ENCODE data around the gene PGAM5.

The PGAM5 gene
- total RNA-seq = 27.4 to 30.6 reads per million in 2 donors

DNA sequence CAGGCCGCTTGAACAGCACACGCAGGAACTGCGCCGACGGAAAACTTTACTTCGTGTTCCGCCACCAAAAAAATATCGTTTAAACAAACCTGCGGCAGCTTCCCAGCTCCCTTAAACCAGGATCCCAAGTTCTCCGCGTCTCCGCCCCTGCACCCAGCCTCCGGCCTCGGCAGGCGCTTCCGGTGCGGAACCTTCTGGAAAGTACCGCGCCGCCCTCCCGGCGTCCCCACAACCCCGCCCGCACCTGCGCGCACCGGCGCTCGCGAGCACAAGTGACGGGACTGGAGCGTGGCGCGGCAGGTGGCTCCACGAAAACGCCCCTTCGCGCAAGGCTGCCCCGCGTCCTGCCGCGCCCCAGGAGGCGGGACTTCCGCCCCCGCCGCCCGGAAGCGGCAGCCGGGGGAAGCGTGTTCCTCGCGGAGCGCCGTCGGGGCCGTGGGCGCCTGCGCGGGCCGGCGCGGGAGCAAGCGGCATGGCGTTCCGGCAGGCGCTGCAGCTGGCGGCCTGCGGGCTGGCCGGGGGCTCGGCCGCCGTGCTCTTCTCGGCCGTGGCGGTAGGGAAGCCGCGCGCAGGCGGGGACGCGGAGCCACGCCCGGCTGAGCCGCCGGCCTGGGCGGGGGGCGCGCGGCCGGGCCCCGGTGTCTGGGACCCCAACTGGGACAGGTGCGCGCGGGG, at the start of gene PGAM5:
Gene PGAM5 (plus strand): TSS at position 438 of the 675 bp plus-strand sequence. CDS start 35 bp downstream, at position 473.
- DNase-seq = peak; percentile 81 to 95 (median 93)

DNA sequence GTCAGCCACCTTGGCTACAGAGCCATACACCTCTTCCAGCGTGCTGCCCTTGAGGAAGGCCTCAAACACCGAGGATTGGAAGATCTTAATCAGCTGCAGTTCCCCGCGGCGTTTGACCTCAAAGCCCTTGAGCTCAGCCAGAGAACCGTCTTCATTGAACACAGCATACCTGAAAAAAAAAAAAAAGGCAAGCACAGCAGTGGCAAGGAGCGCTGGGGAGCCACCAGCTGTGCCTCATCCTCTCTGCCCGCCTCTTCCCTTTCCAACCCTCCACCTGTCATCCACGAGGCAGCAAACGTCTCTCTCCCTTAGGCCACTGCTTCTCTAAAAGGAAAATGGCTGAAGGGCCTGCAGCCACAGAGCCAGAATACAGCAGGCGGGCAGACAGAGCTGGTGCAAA, 49.6 kb upstream of the PGAM5 start:
- no peak for DNase-seq

DNA sequence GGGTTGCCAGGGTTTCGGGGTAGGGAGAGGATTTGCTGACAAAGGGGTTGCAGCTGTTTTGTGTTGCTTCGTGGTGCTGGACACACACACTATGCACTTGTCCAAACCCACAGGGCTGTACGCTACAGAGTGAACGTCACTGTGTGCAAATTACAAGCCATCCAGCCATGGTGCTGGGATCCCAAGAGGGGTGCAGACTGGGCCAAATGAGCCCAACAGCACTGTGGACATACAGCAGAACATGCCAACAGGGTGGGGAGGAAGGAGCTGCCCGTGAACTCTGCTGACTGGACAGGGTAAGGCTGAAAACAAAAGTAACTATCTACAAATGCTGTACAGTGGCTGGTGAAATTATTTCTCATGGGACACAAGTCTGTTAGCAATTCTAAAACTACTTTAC, 48.7 kb upstream of the PGAM5 start:
- no peak for DNase-seq

DNA sequence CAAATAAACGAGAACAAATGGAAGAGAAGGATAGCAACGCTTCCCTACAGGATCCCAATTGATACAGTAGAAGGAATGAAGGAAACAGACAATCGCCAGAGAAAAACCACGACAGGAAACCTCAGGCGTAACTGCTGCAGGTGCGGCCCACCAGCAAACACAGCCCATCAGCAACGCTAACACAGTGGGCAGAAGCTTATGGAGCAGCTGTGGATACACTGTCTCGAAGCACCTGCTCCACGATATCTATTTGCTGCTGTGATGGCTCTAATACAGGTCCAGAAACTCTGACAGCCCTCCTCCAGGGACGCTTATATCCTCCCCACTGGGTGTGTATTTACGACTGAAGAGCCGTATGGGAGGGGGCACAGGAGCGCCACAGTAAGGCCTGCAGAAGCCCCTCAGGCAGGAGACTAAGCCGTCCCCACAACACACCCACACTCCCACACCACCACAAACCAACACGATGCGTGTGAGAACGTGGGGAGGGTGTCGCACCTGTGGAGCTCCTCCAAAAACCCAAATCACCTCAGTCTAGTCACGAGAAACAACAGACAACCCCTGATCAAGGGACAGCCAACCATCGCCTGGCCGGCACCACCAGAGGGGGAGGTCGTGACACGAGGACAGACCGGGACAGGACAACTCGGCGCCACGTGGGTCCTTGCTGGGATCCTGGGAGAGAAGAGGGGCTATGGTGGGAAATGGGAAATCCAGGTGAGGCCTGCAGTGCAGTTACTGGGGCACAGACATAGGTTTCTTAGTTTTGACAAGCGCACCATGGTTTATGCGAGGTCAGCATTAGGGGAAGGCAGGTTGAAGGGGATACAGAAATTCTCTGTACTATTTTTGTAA, 47.5 kb upstream of the PGAM5 start:
- DNase-seq = no peak

DNA sequence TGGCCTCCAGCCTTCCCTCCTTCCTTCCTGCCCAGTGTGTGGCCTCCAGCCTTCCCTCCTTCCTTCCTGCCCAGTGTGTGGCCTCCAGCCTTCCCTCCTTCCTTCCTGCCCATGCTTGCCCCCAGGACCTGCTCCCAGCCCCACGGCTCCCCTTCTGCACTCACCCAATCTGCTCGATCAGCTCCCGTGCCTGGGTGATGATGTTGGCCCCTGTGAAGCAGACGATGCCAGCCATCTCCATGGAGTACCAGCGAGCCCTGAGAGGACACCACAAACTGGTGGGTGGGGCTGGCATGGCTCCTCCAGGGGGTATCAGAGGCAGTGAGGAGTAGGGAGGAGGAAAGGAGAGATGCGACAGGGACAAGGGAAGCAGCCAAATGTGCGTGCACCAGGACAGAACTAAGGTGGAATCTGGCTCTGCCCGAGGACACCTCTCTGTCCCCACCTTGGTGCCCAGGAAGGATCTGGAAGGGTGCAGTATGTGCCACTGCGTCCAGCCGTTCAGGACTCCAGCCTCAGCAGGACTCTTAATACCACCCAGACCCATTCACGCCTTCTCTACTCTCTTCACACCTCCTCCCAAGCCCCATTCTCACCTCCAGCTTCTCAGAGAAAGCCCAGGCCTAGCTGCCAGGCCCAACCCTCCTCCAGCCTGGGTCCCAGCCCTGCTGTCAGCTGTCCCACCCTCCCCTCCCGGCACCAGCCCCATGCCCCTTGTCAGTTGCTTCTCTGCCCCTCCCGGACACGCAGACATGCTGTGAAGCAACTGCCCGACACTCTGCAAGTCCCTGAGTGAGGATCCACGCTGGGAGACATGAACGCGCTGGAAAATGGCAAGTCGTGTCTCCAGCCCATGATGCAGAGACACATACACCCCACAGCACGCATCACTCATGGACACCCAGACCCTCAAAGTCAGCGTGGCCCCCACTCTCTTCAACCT, 46.2 kb upstream of the PGAM5 start:
- DNase-seq = no peak

DNA sequence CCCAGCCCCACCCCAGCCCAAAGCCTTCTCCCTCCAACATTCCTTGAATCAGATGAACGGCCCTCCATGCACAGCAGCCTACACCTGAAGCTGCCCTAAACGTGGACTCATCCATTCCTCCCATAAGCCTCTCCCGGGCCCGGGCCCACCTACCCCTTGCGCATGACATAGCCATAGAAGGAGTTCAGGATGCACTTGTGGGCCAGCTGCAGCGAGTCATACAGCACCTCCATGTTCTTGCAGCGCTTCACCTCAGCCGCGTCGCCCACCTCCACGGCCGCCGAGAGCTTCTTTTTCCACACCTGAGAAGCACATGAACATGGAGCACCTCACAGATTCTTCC, 45.5 kb upstream of the PGAM5 start:
- no peak for DNase-seq

DNA sequence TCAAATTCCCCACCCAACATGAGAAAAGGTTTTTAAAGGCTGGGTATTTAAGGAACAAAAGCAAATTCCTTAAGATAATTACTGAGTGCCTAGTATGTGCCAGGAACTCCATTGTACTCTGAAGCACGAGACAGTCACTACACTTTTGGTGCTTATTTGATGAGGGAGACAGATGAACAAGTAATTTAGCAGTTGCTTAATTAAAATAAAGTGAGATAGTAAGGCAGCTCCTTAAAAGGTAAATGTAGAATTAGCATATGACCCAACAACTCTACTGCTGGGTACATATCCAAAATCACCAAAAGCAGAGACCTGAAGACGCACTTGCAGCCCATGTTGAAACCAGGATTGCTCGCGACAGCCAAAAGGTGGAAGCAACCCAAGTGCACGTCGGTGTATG, 44.8 kb upstream of the PGAM5 start:
- no peak for DNase-seq

DNA sequence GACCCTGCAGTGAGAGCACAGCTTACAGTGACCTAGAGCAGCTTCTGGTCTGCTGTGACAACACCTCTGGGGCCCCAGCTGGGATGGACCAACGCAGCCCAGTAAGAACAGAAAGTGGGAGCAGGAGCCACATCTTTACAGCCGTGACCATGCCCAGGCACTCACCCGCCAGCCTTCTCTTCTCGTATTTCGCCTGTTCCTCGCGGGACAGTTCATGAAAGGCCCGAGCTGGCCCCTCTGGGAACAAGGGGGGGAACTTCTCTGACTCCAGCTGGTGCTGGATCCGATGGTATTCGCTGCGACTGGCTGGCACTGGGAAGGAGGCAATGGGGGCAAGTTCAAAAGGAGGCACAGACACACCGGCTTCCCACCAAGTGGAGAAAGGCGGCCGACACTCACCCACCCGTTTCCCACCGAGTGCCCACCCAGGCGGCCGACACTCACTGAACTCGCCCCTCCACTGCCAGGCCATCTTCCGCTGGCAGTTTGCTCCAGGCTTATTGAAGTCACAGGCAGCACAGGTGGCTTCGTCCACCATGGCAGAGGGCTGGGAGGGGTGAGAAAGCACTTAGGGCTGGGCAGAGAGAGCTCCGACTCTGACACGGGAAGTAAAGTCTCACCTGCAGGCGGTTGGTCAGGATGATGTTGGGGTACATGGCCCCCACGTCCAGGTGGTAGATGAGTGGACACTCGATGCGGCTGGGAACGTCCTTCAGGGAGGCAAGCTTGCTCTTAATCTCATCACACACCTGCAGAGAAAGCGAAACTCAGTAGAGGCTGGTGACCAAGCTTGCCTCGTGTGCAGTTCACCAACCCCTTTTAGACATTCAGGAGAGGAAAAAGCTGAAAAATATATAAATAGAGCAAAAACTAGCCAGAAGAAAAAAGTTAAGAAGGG, 42.2 kb upstream of the PGAM5 start:
- DNase-seq = no peak

DNA sequence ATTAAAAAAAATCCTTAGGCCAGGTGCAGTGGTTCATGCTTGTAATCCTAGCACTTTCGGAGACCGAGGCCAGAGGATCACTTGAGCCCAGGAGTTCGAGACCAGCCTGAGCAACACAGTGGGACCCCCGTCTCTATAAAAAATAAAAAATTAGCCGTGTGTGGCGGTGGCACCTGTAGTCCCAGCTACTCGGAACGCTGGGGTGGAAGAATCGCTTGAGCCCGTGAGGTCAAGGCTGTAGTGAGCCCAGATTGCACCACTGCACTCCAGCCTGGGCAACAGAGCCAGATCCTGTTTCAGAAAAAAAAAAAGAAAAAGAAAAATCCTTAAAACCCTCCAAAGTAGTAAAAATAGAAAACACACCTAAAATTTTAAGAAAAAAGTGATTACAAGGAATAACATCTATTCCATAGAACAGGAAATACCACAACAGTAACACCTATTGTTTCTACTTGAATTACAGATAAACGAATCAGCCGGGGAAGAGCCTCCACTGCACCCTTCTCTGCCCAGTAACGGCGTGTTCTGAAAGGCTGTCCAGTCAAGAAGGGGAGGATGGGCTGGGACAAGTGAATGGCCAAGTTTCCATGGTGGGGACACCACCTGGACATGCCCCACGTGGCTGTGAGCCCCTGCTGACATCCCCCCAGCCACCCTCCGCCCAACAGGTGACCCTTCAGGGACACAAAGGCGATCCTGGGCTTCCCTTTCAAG, 41.3 kb upstream of the PGAM5 start:
- no peak for DNase-seq

DNA sequence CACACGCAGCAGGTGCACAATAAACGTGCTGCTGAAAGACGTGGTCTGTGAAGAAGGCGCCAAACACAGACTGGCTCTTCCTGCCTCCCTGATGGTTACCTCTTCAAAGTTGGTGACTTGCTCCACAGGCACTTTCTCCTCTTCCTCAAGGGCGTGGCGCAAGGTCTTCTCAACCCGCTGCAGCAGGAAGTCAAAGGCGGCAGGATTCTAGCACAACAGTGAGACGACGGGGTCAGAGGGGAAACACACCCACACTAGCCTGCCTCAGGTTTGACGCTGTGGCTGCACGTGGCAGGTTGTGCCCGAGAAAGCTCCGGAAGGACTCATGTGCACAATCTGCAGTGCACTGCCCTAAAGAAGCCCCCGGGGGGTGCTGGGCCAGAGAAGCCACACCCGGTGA, 38.5 kb upstream of the PGAM5 start:
- DNase-seq = peak in 1 of 5 experiments; percentile 53

DNA sequence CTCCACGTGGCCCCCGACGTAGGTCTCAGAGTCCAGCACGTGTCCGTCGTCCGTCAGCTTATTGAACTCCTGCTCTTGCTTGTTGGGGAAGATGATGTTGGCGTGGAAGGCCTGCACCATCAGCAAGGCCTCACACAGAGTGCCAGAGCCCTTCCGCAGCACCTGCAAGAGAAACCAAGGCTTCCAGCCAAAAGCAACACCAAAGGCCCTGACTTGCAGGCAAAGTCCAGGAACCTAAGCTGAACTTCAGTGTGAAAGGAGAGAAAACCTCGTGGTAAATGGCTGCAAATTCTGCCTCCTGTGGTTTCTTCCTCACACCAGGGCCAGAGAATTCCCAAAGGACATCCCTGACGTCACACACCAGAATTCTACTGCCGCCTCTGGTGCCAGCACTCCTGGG, 38.0 kb upstream of the PGAM5 start:
- no peak for DNase-seq

DNA sequence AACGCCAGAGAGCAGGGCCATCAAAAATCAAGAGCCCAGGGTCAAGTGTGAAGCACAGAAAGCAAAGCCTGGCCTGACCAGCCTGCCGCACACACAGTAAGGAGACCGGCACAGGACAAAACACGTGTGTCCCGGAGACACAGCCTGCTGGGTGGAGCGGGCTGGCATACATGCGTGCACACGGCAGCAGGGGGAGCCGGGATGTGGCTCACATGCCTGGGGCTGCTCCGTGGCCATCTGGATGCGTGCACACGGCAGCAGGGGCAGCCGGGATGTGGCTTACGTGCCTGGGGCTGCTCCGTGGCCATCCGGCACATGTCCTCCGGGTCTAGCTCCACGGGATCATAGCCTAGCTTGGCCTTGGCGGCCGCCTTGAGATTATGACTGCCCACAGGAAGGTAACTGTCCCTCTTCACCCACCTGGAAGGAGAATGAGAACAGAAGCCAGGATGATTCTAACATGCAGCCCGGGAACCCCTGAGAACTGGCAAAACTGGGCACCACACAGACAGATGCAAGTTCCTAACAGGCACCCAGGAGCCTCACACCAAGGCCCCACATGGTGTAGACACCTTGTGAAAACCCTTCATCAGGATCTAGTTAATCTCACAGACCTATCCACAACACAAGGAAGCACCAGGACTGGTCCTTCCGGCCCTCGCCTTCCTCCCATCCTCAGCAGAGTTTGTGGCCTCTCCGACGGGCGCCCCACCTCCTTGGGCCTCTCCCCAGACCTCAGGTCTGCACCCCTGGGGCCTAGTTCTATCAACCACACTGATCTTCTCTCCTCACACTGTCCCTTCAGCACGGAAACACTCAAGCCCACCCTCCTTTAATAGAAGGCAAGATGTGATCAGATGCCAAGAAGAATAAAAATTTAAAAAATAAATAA, 37.1 kb upstream of the PGAM5 start:
- no peak for DNase-seq

DNA sequence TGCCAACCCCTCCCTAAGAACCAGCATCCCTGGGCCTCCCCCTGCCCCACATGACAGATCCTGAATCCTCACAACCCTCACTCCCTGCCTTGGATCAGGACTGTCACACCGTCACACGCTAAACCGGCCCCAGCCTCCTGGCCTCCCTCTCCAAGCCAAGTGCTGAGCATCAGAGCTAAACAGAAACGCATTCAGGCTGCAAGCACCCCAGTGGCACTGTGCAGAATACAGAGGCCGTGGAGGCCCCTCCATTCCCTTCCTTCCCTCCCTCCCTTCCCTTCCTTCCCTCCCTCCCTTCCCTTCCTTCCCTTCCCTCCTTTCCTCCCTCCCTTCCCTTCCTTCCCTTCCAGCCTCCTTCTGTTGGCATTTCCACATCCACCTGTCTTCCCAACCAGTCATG, 36.1 kb upstream of the PGAM5 start:
- DNase-seq = no peak

DNA sequence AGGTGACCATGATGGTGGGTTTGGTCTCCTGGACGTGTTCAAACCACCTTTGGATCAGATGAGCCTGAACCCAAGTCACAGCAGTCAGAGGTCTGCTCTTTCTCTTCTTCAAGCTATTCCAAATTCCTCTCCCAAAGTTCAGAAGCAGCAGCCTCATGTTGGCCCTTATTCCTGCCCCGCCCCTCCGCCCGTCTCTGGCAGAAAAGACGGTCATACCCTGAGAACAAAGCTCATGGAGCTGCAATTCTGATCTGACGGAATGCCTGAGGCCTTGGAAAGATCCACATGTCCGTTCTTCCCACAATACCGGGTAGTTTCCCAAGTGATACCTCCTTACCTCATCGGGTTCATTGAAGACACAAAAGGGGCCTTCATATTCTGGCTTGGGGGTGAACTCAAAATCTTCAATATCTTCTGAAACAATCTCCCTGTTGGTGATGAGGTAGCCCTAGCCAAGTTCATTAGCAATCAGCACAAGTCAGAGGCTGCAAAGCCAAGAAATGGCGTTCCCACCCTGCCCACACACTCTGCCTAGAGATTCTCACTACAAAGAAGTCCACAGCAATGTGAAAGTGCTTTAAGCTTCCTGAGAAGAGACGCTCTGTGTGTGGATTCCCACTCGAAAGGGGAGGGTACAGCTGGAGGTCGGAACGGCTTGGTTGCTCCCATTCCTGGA, 34.7 kb upstream of the PGAM5 start:
- no peak for DNase-seq

DNA sequence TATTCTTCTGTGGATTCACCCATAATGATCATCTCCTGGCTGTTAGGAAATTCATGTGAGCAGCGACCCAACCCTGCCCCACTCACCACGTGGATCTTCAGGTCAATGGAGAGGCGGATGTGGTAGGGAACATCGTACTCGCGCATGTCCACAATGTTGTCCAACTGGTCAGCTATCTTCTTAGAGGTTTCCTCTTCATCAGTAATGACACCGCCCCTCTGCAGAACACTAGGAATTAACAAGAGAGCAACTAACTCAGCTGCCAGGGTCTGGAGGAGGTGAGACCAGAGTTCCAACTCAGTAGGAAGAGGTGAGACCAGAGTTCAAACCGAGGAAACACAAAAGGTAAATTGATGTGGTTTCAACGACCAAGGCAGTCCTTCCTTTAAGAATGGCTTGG, 33.1 kb upstream of the PGAM5 start:
- no peak for DNase-seq

DNA sequence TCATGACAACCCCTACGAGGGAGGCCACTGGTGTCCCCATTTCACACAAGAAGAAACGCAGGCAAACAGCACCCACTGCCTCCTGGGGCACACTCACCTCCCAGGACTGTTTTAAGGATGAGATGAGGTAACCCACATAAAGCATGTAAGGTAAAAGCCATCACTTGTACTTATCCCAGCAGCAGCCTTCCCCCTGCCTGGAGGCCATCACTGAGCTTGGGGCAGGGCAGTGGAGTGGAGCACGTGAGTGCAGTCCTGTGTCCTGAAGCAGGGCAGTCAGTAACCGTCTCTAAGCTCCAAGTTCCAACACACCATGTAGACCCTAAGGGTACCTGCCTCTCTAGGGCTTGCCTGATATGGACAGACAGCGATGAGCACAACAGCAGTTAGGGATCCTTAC, 25.2 kb upstream of the PGAM5 start:
- DNase-seq = no peak

DNA sequence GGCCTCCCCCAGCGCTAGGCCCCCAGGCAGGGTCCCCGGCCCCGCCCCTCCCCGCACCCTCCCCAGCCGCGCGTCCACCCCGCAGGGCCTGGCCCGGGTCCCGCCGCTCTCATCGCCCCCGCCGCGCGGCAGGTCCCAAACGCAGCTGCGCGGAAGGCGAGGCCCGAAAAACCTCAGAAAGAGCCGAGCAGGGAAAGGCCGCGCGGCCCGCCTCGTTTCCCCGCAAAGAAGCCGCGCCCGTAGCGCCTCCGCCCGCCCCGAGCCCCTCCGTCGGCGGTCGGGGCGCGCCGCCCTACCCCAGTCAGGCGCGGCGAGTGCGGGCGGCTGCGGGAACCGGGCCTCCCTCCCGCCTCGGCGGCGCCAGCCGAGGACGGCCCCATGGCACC, 23.8 kb upstream of the PGAM5 start:
- peak in 2 of 5 experiments; percentile 3 to 48 for DNase-seq

DNA sequence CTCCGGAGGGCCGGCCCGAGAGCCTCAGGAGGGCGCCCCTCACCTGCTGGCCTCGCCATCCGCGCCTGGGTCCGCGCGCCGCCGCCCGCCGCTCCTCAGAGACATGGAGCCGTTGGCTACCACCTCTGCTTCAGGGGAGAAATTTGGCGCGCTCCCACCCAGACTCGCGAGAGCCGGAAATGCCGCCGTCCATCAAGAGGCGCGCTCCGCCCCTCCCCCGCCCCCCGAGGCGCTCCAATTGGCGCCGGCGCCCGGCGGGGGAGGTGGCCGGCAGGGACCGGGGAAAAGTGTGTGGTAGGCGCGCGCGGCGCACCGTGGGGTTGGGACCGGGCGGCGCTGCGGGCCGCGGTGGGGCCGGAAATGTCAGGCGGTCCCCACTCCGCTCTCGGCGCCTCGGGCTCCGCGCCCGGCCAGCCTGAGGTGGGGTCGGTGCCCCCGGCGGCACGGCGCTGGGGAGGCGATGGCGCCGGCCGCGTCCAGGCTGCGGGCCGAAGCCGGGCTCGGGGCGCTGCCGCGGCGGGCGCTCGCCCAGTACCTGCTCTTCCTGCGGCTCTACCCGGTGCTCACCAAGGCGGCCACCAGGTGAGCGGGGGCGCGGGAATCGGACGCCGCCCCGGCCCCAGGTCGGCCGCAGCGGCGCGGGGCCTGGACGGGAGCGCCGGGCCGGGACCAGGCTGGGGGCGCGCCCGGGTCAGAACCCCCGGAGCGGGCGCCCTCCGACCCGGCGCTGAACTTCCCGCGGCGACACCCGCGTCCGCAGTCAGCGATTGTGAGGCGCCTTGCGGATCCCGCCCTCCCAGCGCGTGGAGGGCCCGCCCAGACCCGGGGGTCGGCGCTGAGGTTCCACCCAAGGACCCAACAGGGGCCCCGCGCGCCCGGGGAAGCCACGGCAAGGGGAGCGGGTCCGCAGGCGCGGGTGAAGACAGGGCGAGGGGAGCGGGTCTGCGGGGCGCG, 23.2 kb upstream of the PGAM5 start, which contains the start of the genes POLE and PXMP2:
Gene POLE (minus strand): TSS at position 132 of the 954 bp plus-strand sequence. CDS start 27 bp downstream, at position 105.
Gene PXMP2 (plus strand): TSS at position 377 of the 954 bp plus-strand sequence. CDS start 84 bp downstream, at position 461.
- DNase-seq = peak; percentile 81 to 97 (median 88)

Measured in T-helper 2 cell (primary cell).